GM12801 (cell line): ENCODE data around the gene SMARCC1.

Source experiments
- TF ChIP-seq, protein P1 (sequence below): IDR thresholded peaks from one replicate; pipeline ENCODE4 v1.5.1; 2011; ENCODE audit warnings: control low read depth; ENCODE audit not compliant: insufficient read length; ENCODE audit errors: extremely low read depth

SMARCC1 gene

DNA sequence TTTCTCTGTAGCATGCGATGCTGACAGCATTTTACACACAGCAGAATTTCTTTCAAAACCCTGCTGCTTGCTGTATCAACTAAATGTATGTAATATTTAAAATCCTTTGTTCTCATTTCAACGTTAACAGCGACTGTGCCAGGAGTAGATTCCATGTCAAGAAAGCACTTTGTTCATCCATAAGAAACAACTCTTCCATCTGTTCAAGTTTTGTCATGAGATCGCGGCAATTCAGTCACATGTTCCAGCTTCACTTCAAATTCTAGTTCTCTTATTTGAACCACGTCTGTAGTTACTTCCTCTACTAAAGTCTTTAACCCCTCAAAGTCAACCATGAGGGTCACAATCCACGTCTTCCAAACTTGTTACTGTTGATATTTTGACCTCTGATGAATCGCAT, 50.6 kb downstream of the SMARCC1 start:
- TF ChIP-seq, protein P1, sequence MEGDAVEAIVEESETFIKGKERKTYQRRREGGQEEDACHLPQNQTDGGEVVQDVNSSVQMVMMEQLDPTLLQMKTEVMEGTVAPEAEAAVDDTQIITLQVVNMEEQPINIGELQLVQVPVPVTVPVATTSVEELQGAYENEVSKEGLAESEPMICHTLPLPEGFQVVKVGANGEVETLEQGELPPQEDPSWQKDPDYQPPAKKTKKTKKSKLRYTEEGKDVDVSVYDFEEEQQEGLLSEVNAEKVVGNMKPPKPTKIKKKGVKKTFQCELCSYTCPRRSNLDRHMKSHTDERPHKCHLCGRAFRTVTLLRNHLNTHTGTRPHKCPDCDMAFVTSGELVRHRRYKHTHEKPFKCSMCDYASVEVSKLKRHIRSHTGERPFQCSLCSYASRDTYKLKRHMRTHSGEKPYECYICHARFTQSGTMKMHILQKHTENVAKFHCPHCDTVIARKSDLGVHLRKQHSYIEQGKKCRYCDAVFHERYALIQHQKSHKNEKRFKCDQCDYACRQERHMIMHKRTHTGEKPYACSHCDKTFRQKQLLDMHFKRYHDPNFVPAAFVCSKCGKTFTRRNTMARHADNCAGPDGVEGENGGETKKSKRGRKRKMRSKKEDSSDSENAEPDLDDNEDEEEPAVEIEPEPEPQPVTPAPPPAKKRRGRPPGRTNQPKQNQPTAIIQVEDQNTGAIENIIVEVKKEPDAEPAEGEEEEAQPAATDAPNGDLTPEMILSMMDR = no peak

DNA sequence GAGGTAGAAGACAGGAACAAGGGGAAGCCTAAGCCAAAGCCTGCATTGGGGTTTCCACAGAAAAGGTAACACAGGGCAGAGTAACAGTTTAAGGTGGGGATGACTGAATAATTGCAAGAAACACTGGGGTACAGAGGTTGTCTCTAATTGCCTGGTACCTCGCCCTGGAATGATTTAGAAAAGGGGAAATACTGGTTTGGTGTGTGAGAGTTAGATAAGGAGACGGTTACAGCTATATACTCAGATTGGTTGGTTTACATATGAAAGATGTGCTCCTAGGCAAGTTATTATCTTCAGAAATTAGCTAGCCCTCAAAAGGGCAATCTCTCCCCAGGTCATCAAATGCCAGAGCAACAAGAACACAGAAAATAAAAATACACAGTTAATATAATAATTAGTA, 58.8 kb downstream of the SMARCC1 start:
- TF ChIP-seq, protein P1 = no peak

DNA sequence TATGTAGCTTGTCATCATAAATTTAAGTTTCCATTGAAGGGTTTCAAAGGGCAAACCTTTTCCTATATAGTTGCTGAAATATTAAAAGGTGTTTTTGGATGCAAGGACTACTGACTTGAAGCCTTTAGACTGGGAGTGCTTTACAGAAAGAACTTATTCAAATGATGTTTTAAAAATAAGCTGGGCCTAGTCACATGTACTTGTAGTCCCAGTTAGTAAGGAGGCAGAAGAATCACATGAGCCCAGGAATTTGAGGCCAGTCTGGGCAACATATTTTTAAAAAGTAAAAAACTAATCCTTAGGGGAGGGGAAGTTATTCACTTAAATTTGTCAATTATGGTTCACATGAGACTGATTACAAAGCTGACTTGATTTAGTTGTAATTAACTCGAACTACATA, 65.0 kb downstream of the SMARCC1 start:
- TF ChIP-seq, protein P1 = no peak

DNA sequence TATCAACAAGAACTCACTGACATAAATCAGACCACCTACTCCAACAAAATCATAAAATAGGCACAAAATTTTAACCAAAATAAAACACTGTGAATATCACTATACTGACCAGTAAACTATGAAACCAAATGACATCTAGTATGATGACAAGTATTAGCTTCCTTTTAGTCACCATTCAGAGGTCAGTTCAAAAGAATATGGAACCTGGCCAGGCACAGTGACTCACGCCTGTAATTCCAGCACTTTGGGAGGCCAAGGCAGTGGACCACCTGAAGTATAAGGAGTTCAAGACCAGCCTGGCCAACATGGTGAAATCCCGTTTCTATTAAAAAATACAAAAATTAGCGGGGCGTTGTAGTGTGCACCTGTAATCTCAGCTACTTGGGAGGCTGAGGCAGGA, 65.8 kb downstream of the SMARCC1 start:
- TF ChIP-seq, protein P1 = no peak

DNA sequence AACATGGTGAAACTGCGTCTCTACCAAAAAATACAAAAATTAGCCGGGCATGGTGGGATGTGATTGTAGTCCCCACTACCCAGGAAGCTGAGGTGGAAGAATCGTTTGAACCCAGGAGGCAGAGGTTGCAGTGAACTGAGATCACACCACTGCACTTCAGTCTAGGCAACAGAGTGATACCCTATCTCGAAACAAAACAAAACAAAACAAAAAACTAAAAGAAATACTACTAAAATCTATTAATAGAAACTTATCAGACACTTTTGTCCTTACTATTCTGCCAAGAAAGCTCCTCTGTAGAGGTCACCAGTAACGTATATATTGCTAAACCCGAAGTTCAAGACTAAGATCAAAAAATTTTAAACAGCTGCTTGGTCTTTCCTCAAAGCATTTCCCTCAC, 67.1 kb downstream of the SMARCC1 start:
- TF ChIP-seq, protein P1 = no peak

DNA sequence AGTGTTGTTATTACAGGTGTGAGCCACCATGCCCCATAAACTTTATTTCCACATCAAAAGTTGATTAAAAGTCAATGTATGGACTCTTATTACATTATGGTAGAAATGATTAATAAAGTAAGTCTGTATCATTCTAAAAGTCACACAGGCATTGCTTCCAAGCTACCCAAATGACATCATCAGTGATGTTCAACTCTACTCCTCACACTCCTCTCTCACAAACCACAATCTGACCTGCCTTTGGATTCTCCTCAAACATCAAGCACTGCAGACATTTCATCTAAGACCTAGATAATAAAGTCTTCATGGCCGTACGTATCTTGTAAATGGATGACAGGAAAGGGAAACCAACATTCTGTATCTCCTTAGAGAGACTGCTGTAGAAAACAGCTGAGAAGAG, 68.0 kb downstream of the SMARCC1 start:
- TF ChIP-seq, protein P1 = no peak

DNA sequence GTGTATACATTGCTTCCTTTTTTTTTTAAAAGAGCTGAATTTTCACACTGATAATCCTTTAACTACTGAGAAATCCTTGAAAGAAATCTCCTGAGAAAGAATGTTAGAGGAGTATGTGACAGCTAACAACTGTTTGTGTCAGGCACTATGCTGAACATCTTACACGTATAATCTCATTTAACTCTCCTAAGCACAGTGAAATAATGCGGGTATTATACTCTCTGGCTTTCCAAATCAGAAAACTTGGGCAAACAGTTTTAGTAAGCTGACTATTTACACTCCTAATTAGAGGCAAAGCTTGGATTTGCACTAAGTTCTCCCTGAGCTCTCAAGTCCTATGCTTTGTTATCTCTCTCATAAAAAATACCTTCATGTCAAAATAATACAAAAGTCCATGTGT, 69.3 kb downstream of the SMARCC1 start:
- TF ChIP-seq, protein P1 = no peak

DNA sequence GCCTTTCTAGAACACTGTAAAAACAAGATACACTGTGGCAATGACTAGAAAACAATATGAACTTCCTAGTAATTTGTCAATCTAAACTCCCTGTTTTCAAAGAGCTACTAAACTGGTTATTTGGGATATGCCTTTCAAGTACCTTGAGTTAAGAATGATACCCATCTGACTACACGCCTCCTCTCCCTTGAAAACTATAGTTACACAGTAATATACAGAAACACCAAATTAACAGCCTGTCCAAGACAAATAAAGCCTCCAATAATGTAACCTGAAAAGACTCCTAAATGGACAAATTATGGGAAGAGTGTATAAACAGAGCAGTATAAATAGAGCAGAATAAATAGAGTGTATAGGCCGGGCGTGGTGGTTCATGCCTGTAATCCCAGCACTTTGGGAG, 70.1 kb downstream of the SMARCC1 start:
- TF ChIP-seq, protein P1 = no peak
